GM12878 (cell line): ENCODE data around the gene PPP6R2.

Experiments used
- CHD2 ChIP-seq: IDR thresholded peaks from 2 replicates; pipeline ENCODE4 v1.6.1; 2011; ENCODE audit warnings: low read depth, low read length, improper control_type of control experiment, borderline replicate concordance
- DPF2 ChIP-seq: fragments of 450-650 bp; IDR thresholded peaks from 2 replicates; pipeline ENCODE4 v1.6.1; 2017; ENCODE audit warnings: mild to moderate bottlenecking
- EP300 ChIP-seq, 2 experiments: fragments of 150-350 bp in 1 of 2; IDR thresholded peaks; 2 replicates each; pipeline ENCODE4 v1.6.1; 2011 to 2012; ENCODE audit warnings: low read depth in 2 of 2, low read length in 2 of 2, borderline replicate concordance in 1 of 2, improper control_type of control experiment in 1 of 2, inconsistent platforms in 1 of 2; ENCODE audit not compliant: control insufficient read depth in 1 of 2
- JUND ChIP-seq: IDR thresholded peaks from 2 replicates; pipeline ENCODE4 v1.6.1; 2012; ENCODE audit warnings: low read depth, mild to moderate bottlenecking, low read length, improper control_type of control experiment, moderate library complexity
- KDM1A ChIP-seq: fragments of 200-600 bp; sonication (generic); IDR thresholded peaks from 2 replicates; pipeline ENCODE4 v1.6.1; 2016; ENCODE audit warnings: borderline replicate concordance
- POLR2A ChIP-seq: IDR thresholded peaks from 2 replicates; pipeline ENCODE4 v1.6.1; 2011; ENCODE audit warnings: low read depth, mild to moderate bottlenecking, low read length
- RBBP5 ChIP-seq: fragments of 200-600 bp; sonication (generic); conservative IDR thresholded peaks from 2 replicates; pipeline ENCODE4 v1.6.1; 2016
- ZNF24 ChIP-seq: fragments of 450-650 bp; IDR thresholded peaks from 2 replicates; pipeline ENCODE4 v1.6.1; 2017; ENCODE audit warnings: antibody characterized with exemption, mild to moderate bottlenecking
- TF ChIP-seq, protein P1 (sequence below): IDR thresholded peaks from 2 replicates; pipeline ENCODE4 v1.6.1; 2011; ENCODE audit warnings: low read depth, low read length, improper control_type of control experiment, borderline replicate concordance
- TF ChIP-seq, protein P2 (sequence below), 3 experiments: IDR thresholded peaks in 2 of 3; conservative IDR thresholded peaks in 1 of 3; 2 replicates each; pipeline ENCODE4 v1.5.1; 2011; ENCODE audit warnings: low read depth in 3 of 3, low read length in 3 of 3, mild to moderate bottlenecking in 3 of 3, control low read depth in 2 of 3, moderate library complexity in 2 of 3, inconsistent platforms in 1 of 3, mixed read lengths in 1 of 3; ENCODE audit not compliant: control insufficient read depth in 2 of 3, insufficient read depth in 1 of 3; ENCODE audit errors: extremely low read depth in 1 of 3

GRCh38 chr22:50403701-50404101 lies 60.6 kb downstream of the PPP6R2 start:
- no peak for TF ChIP-seq KDM1A
- TF ChIP-seq RBBP5 = no peak
- no peak for TF ChIP-seq POLR2A
- TF ChIP-seq, protein P1, sequence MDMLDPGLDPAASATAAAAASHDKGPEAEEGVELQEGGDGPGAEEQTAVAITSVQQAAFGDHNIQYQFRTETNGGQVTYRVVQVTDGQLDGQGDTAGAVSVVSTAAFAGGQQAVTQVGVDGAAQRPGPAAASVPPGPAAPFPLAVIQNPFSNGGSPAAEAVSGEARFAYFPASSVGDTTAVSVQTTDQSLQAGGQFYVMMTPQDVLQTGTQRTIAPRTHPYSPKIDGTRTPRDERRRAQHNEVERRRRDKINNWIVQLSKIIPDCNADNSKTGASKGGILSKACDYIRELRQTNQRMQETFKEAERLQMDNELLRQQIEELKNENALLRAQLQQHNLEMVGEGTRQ = no peak
- no peak for TF ChIP-seq CHD2
- TF ChIP-seq, protein P2, sequence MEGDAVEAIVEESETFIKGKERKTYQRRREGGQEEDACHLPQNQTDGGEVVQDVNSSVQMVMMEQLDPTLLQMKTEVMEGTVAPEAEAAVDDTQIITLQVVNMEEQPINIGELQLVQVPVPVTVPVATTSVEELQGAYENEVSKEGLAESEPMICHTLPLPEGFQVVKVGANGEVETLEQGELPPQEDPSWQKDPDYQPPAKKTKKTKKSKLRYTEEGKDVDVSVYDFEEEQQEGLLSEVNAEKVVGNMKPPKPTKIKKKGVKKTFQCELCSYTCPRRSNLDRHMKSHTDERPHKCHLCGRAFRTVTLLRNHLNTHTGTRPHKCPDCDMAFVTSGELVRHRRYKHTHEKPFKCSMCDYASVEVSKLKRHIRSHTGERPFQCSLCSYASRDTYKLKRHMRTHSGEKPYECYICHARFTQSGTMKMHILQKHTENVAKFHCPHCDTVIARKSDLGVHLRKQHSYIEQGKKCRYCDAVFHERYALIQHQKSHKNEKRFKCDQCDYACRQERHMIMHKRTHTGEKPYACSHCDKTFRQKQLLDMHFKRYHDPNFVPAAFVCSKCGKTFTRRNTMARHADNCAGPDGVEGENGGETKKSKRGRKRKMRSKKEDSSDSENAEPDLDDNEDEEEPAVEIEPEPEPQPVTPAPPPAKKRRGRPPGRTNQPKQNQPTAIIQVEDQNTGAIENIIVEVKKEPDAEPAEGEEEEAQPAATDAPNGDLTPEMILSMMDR (IDR thresholded peaks at IDR 0.05 in 2 of 3, conservative IDR thresholded peaks at IDR 0.05 in 1 of 3; ENCODE audit: control insufficient read depth in 2 of 3, extremely low read depth in 1 of 3, insufficient read depth in 1 of 3, low read depth in 3 of 3, low read length in 3 of 3) = no peak
- TF ChIP-seq EP300 (IDR thresholded peaks at IDR 0.05; ENCODE audit: borderline replicate concordance in 1 of 2, control insufficient read depth in 1 of 2, low read depth in 2 of 2, low read length in 2 of 2) = no peak
- no peak for TF ChIP-seq DPF2
- TF ChIP-seq ZNF24 = no peak
- TF ChIP-seq JUND = no peak
